ENCODE data around the gene MACROD2. TPM values are rescaled to one million over a fixed set of nuclear protein-coding genes. Genes with fewer than 3 reads are reported as not detected.

The MACROD2 gene
- total RNA-seq, 4 donors from 2014 or later, result 2.9 to 11.3 (median 8.0) TPM

DNA sequence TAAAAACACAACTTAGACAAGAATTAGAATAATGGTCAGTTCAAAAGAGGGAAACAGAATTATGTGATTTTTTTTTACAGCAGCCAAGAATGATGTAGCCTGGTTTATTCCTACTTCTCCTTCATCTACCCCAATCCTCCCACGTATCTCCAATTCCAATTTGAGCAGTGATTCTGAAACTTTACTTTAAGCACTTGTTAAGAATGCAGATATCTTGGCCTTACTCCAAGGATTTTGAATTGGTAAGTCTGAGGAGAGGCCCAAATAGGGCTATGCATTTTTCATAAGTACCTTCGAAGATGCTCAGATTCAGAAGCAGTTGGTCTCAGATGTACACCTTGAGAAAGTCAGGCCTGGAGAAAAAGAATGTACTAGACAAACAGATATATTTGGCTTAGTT, 575.5 kb downstream of the MACROD2 start:
- TF ChIP-seq, protein P1, sequence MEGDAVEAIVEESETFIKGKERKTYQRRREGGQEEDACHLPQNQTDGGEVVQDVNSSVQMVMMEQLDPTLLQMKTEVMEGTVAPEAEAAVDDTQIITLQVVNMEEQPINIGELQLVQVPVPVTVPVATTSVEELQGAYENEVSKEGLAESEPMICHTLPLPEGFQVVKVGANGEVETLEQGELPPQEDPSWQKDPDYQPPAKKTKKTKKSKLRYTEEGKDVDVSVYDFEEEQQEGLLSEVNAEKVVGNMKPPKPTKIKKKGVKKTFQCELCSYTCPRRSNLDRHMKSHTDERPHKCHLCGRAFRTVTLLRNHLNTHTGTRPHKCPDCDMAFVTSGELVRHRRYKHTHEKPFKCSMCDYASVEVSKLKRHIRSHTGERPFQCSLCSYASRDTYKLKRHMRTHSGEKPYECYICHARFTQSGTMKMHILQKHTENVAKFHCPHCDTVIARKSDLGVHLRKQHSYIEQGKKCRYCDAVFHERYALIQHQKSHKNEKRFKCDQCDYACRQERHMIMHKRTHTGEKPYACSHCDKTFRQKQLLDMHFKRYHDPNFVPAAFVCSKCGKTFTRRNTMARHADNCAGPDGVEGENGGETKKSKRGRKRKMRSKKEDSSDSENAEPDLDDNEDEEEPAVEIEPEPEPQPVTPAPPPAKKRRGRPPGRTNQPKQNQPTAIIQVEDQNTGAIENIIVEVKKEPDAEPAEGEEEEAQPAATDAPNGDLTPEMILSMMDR (IDR thresholded peaks at IDR 0.05; ENCODE audit: low read depth), result no peak

DNA sequence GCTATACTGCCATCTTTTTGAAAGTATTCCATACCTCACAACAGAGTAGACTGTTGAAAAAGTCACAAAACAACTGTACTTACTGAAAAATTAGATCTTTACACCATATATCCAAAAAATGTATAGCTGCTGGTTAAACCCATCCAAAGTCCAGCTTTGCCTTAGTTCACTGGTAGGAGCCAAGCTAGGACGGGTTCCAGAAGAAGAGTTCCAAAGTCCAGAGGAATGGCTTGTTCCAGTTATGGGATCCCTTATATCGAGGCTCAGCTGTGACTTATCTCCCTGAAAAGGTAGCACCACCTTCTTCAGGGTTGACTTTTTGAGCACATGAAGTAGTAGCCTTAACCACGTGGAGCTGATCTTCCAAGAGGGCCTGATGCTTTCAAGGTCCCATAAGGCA, 578.4 kb downstream of the MACROD2 start:
- TF ChIP-seq, protein P1 (IDR thresholded peaks at IDR 0.05; ENCODE audit: low read depth), result no peak

DNA sequence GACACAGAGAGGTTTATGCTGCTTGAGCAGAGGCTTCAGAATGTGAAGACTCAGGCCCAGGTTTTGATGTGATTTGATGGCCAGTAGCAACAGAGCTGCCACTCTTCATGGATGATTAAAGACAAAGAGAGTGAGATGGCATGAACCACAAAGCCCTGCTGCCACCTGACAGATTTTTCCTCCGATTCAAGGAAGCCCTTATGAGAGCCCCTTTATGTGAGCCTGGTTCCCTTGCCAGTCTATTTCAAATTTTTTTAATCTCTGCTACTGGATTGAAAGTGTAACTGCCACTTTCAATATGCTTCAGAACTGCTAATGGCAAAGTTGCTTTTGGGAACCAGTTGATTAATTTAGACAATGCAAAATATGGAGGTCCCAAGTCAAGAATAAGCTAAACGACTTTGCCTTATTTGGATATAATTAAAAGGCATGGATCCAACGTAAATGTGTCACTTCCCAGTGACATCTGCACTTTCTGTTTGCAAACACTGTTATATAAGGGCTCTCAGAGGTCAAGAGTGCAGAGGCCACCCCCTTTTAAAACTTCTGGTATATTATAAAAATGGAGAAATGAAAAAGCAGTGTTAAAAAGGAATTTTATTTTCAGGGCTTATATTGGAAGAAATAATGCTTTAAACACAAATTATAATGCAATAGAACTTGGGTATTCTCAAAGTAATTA, 581.0 kb downstream of the MACROD2 start:
- TF ChIP-seq, protein P1 (IDR thresholded peaks at IDR 0.05; ENCODE audit: low read depth), result no peak

DNA sequence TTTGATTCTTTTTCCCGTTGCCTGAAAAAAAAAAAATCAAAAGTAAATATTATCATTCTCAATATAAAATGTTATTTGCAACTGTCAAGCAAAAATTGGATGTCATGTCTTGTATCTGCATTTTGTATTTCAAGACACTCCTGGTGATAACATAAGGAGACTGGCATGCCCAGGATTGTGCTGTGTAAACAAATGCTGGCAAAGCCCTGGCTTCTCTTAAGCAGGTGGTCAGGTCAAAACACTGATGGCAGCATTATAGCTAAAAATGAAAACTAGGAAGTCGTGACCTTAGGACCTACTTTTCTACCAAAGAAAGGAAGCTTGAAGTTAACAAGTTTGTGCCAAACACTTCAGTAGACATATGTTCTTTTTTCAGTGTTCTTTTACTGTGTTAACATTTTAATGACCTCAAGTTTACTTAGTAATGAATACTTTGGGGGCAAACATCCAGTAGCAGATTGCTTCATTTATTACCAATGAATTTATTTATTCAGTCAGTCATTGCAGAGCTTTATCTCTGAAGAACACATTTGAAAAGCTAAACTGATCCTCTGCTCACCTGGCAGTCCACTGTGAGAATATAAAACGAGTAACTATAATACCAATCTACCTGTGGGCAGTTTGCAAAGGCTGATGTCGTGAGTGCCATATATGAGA, 585.2 kb downstream of the MACROD2 start:
- TF ChIP-seq, protein P1 (IDR thresholded peaks at IDR 0.05; ENCODE audit: low read depth), result no peak

DNA sequence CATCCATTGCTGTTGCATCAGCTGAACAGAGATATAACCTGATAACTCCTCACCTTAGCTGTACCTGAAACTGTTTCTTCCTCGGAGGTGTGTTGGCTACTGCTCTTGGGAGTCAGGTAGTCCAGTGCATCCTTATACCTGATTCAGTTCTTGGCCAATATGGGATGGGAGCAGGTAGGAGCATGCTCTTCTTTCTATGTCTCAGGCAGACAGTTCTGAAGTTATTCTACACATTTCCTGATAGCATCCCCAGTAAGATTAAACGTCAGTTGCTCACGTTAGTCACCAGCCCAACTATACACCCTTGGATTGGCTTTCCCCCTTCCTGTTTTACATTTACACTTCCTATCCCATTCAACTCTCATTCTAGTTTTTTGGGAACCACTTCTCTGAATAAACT, 586.4 kb downstream of the MACROD2 start:
- TF ChIP-seq, protein P1 (IDR thresholded peaks at IDR 0.05; ENCODE audit: low read depth), result no peak

DNA sequence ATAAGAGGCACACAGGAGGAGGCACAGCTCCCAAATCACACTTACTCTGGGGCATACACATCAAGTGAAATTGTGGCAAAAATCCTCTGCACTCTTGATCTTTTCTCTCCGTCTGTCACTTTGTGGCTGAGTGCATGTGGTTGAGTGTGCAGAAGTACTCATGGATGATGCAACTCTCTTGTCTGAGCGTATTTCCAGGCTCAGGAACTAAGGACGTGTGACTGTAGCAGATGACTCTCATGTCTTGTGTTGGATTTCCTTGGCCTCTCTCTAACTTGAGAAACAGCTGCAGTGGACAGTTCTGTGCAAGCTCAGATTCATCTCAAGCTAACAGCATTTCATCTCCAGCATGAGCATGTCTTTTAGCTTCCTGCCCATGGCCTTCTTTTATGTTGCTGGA, 587.5 kb downstream of the MACROD2 start:
- TF ChIP-seq, protein P1 (IDR thresholded peaks at IDR 0.05; ENCODE audit: low read depth), result no peak

DNA sequence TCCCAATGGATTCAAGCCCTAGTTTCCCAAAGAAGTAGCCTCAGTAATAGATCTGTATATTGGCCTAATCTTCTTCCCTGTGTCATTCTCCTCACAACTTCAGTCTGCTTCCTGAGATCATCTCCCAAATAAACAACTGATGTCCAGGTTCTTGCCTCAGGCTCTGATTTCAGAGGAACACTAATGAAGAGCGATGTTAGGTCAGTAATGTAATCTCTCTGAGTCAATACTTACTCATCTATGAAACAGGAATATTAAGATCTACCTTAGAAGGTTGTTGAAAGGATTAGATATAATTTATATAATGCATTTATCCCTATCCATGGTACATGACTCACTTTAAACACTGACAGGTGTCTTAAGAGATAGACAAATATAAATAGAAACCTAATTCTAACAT, 588.1 kb downstream of the MACROD2 start:
- TF ChIP-seq, protein P1 (IDR thresholded peaks at IDR 0.05; ENCODE audit: low read depth), result no peak

Measured in subcutaneous adipose tissue (tissue), 4 donors.